Activated gamma-delta T cell (primary cell): Measurements from ENCODE around the gene CLPTM1L.

ENCODE experiments used
- DNase-seq: peaks from one replicate; lab custom pipeline; 2025; lab: John Stamatoyannopoulos, UW

CLPTM1L gene

GRCh38 chr5:1315709-1316587 lies 29.0 kb downstream of the CLPTM1L start:
- no peak for DNase-seq

- no peak for DNase-seq
Observed at GRCh38 chr5:1315018-1315708, 29.7 kb downstream of the CLPTM1L start.

- no peak for DNase-seq
Observed at GRCh38 chr5:1314564-1314982, 30.3 kb downstream of the CLPTM1L start.

- DNase-seq, result peak; percentile 16
Observed at GRCh38 chr5:1312993-1313833, 31.7 kb downstream of the CLPTM1L start.

- peak; percentile 21 for DNase-seq
Observed at GRCh38 chr5:1312206-1312605, 32.7 kb downstream of the CLPTM1L start.

GRCh38 chr5:1311439-1312055 lies 33.4 kb downstream of the CLPTM1L start:
- no peak for DNase-seq

DNA sequence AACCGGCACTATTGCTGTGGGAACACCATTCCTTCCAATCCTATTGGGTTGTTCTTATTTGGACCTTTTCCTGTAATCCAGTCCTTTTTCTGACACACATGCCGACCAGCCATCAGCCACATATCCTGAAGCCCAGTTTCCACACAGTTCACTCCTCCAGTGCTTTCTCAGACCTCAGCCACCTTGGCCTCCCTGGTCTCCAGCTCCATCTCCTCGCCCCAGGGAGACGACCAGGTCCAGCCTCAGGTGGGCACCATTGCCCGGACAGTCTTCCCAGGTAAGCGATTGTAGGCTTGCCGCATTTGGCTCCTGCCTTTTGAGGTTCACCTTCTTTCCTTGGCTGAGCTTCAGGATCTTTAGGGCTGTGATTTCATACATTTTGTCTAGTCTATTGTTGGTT lies 34.8 kb downstream of the CLPTM1L start:
- DNase-seq, result no peak

DNA sequence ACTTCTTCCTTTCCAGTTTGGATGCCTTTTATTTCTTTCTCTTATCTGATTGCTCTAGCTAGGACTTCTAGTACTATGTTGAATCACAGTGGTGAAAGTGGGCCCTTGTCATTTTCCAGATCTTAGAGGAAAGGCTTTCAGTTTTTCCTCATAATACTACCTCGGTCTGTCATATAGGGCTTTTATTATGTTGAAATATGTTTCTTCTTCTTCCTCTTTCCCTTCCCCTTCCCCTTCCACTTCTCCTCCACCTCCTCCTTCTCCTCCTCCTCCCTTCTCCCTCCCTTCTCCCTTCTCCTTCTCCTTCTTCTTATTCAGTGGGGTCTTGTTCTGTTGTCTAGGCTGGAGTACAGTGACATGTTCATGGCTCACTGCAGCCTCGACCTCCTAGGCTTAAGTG lies 40.9 kb downstream of the CLPTM1L start:
- DNase-seq, result no peak

GRCh38 chr5:1302258-1302657 lies 42.6 kb downstream of the CLPTM1L start:
- DNase-seq, result no peak

GRCh38 chr5:1300581-1301083 lies 44.3 kb downstream of the CLPTM1L start:
- DNase-seq, result no peak

- DNase-seq, result no peak
Observed at GRCh38 chr5:1299961-1300360, 44.9 kb downstream of the CLPTM1L start.

DNA sequence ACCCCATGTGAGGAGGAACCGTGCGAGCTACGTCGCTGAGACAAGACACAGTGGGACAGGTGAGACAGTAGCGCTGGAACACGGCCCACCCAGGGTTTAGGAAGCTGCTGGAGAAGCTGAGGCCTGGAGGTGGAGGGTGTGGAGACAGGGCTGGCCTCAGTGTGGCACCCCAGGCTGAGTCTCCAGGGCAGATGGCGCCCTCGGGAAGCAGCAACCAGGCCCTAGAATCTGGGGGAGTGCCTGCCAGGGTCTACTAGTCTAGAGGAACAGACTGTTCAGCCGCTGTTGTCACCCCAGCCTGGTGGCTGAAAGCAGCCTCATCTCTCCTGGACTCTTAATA lies 45.4 kb downstream of the CLPTM1L start:
- no peak for DNase-seq

DNA sequence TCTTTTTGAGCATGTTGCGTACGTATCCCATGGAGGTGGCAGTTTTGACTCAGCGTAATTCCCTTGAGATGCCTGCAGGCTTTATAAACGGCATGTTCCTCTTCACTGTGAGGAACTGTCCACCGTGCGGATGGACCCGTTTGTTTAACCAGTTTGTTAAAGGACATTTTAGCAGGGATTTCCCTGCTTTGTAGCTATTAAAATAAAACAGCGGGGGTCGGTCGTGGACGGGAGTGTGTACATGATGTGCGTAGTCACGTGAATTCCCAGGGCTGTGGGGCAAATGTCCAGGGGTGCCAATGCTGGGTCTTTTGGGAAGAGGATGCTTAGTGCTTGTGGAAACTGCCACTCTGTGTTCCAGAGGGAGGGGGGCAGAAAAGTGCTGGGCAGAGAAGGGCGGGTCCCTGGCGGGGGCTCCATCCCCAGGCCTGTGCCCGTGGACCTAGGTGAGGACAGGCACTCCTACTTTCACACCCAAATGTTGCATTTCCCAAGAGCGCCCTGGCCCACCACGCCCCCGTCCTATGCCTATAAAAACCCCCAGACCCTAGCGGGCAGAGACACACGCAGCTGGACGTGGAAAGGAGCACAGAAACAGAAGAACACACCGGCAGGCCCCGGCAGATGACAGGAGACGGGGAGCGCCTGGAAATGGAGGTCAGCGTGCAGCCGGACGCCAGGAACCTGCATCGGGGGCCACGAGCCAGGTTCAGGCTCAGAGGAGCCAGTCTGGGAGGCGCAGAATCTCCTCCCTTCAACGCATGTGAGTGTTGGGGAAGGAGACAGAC lies 46.0 kb downstream of the CLPTM1L start:
- no peak for DNase-seq

GRCh38 chr5:1298067-1298551 lies 46.8 kb downstream of the CLPTM1L start:
- DNase-seq, result no peak

- no peak for DNase-seq
Observed at GRCh38 chr5:1297243-1297642, 47.7 kb downstream of the CLPTM1L start.

- no peak for DNase-seq
Observed at GRCh38 chr5:1295650-1296037, 49.3 kb downstream of the CLPTM1L start.

DNA sequence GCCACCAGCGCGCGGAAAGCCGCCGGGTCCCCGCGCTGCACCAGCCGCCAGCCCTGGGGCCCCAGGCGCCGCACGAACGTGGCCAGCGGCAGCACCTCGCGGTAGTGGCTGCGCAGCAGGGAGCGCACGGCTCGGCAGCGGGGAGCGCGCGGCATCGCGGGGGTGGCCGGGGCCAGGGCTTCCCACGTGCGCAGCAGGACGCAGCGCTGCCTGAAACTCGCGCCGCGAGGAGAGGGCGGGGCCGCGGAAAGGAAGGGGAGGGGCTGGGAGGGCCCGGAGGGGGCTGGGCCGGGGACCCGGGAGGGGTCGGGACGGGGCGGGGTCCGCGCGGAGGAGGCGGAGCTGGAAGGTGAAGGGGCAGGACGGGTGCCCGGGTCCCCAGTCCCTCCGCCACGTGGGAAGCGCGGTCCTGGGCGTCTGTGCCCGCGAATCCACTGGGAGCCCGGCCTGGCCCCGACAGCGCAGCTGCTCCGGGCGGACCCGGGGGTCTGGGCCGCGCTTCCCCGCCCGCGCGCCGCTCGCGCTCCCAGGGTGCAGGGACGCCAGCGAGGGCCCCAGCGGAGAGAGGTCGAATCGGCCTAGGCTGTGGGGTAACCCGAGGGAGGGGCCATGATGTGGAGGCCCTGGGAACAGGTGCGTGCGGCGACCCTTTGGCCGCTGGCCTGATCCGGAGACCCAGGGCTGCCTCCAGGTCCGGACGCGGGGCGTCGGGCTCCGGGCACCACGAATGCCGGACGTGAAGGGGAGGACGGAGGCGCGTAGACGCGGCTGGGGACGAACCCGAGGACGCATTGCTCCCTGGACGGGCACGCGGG lies 49.9 kb downstream of the CLPTM1L start, which contains the start of gene TERT:
Gene TERT (minus strand): TSS at position 234 of the 815 bp plus-strand sequence. CDS start 79 bp downstream, at position 155.
- peak; percentile 15 for DNase-seq

GRCh38 chr5:1294206-1294834 lies 50.6 kb downstream of the CLPTM1L start:
- DNase-seq, result no peak
